Type B pancreatic cell (in vitro differentiated cells): Measurements from ENCODE around the gene LANCL2. TPM values are rescaled to one million over a fixed set of nuclear protein-coding genes. Genes with fewer than 3 reads are reported as not detected.

Experiments
- DNase-seq: peaks from one replicate; pipeline ENCODE4 v3.0.0; 2021; ENCODE audit warnings: mixed read lengths; ENCODE audit not compliant: unreplicated experiment; ENCODE audit errors: extremely low spot score
- H3K27ac Mint-ChIP-seq: 2 replicates; pipeline ENCODE4 v1.8.0; 2021; ENCODE audit warnings: mild to moderate bottlenecking, mixed read lengths
- H3K27me3 Mint-ChIP-seq: 2 replicates; pipeline ENCODE4 v1.8.0; 2021; ENCODE audit warnings: mixed read lengths
- H3K36me3 Mint-ChIP-seq: 2 replicates; pipeline ENCODE4 v1.8.0; 2021; ENCODE audit warnings: mixed read lengths
- H3K4me1 Mint-ChIP-seq: one replicate; pipeline ENCODE4 v1.8.0; 2021; ENCODE audit warnings: mixed read lengths; ENCODE audit not compliant: unreplicated experiment
- H3K4me3 Mint-ChIP-seq: 2 replicates; pipeline ENCODE4 v1.8.0; 2021; ENCODE audit warnings: mild to moderate bottlenecking, mixed read lengths
- H3K9me3 Mint-ChIP-seq: 2 replicates; pipeline ENCODE4 v1.8.0; 2021; ENCODE audit warnings: mixed read lengths
- CTCF ChIP-seq: fragments of 200-600 bp; sonication (generic); conservative IDR thresholded peaks from 2 replicates; pipeline ENCODE4 v1.5.0; 2021; ENCODE audit warnings: antibody characterized with exemption, mild to moderate bottlenecking
- long read RNA-seq: library from polyadenylated mRNA; unstranded; transcript quantifications from one replicate; pipeline ENCODE4 v2.0.0, GENCODE V29; 2020
- total RNA-seq: library from RNA; stranded (reverse); gene quantifications from 2 replicates; pipeline ENCODE4 v1.2.1, GENCODE V29; 2021; ENCODE audit warnings: low replicate concordance

Gene LANCL2
- 11.6 and 14.2 TPM in 2 replicates for total RNA-seq
- long read RNA-seq, full-length matches to known transcripts = 7 of 18 reads
- long read RNA-seq, partial matches to known transcripts = 2 of 18 reads
- long read RNA-seq, other reads (novel, unspliced or antisense) = 9 of 18 reads

GRCh38 chr7:55365205-55365674 is at the start of gene LANCL2:
TSS of gene LANCL2 (plus strand) at chr7:55365337. CDS start at chr7:55366026, 689 bp downstream.
- peaks cover 3% of the 10 kb centered on the region for H3K27me3 Mint-ChIP-seq
- H3K4me1 Mint-ChIP-seq = peaks cover 27% of the 10 kb centered on the region
- no peaks in the 10 kb centered on the region for H3K9me3 Mint-ChIP-seq
- no peak for TF ChIP-seq CTCF
- peak within 1 kb of the TSS; percentile 93 for H3K4me3 Mint-ChIP-seq
- no peak for DNase-seq
- peaks cover 5% of the 10 kb centered on the region for H3K36me3 Mint-ChIP-seq
- H3K27ac Mint-ChIP-seq = peak within 1 kb of the TSS; percentile 99

- no peaks in the 10 kb centered on the region for H3K9me3 Mint-ChIP-seq
- no peak for TF ChIP-seq CTCF
- H3K4me3 Mint-ChIP-seq = no peak overlapping the region
- H3K36me3 Mint-ChIP-seq = no peaks in the 10 kb centered on the region
- no peak for DNase-seq
- H3K27me3 Mint-ChIP-seq = peaks cover 3% of the 10 kb centered on the region
- H3K27ac Mint-ChIP-seq = no peak overlapping the region
- no peaks in the 10 kb centered on the region for H3K4me1 Mint-ChIP-seq
These were observed 39.8 kb upstream of the LANCL2 start for GRCh38 chr7:55325371-55325792.

GRCh38 chr7:55326081-55326835 is 38.9 kb upstream of the LANCL2 start:
- peaks cover 3% of the 10 kb centered on the region for H3K27me3 Mint-ChIP-seq
- no peak overlapping the region for H3K27ac Mint-ChIP-seq
- no peaks in the 10 kb centered on the region for H3K9me3 Mint-ChIP-seq
- no peak for TF ChIP-seq CTCF
- no peak for DNase-seq
- no peak overlapping the region for H3K4me3 Mint-ChIP-seq
- H3K4me1 Mint-ChIP-seq = no peaks in the 10 kb centered on the region
- no peaks in the 10 kb centered on the region for H3K36me3 Mint-ChIP-seq

- Mint-ChIP-seq H3K27me3 (peaks cover 6% of the 10 kb centered on the region), H3K9me3 (no peaks in the 10 kb centered on the region), H3K36me3 (no peaks in the 10 kb centered on the region), H3K4me3 (no peak overlapping the region), H3K27ac (no peak overlapping the region), H3K4me1 (no peaks in the 10 kb centered on the region)
- TF ChIP-seq CTCF = no peak
- DNase-seq = no peak
These were observed 38.1 kb upstream of the LANCL2 start for GRCh38 chr7:55326945-55327626.

GRCh38 chr7:55335151-55335550 is 30.0 kb upstream of the LANCL2 start:
- no peaks in the 10 kb centered on the region for H3K4me1 Mint-ChIP-seq
- H3K4me3 Mint-ChIP-seq = no peak overlapping the region
- peaks cover 3% of the 10 kb centered on the region for H3K27me3 Mint-ChIP-seq

More at GRCh38 chr7:55335151-55335550, 30.0 kb upstream of the LANCL2 start:
- no peak for TF ChIP-seq CTCF
- H3K9me3 Mint-ChIP-seq = no peaks in the 10 kb centered on the region
- DNase-seq = no peak
- H3K27ac Mint-ChIP-seq = no peak overlapping the region
- no peaks in the 10 kb centered on the region for H3K36me3 Mint-ChIP-seq
